GM12872 (cell line): ENCODE results near the gene CMTM8.
A peak's percentile ranks its signal among the peaks of the same experiment; 100 is the strongest.

Experiments
- TF ChIP-seq, protein P1 (sequence below): IDR thresholded peaks from 3 replicates; pipeline ENCODE4 v1.5.1; 2011; ENCODE audit warnings: low read depth, mild to moderate bottlenecking, low read length, moderate library complexity; ENCODE audit not compliant: insufficient read depth

CMTM8 gene

DNA sequence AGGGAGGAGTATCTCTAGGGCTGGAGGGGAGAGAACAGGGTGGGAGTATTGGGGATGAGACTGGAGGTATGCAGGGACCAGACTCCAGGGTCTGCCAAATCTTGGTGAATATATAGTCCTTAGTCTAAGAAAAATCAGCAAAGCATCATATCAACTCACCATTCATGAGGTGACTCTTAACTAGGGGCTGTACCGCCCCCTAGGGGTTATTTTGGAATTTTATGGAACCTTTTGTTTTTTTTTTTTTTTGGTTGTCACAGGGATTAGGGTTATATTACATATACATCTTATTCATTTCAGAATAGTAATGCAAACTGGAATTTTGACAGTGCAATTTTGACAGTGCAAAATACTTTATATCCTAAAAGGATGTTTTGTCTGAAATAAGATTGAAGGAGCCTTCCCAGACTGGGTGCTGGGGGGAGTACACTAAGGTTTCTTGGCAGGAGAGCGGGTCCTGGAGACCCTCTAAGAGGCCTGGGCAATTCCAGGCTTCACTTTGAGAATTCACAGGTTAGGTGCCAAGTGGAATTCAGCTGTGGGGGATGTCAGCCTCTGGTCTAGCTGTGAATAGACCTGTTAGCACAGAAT, 160.6 kb downstream of the CMTM8 start:
- TF ChIP-seq, protein P1, sequence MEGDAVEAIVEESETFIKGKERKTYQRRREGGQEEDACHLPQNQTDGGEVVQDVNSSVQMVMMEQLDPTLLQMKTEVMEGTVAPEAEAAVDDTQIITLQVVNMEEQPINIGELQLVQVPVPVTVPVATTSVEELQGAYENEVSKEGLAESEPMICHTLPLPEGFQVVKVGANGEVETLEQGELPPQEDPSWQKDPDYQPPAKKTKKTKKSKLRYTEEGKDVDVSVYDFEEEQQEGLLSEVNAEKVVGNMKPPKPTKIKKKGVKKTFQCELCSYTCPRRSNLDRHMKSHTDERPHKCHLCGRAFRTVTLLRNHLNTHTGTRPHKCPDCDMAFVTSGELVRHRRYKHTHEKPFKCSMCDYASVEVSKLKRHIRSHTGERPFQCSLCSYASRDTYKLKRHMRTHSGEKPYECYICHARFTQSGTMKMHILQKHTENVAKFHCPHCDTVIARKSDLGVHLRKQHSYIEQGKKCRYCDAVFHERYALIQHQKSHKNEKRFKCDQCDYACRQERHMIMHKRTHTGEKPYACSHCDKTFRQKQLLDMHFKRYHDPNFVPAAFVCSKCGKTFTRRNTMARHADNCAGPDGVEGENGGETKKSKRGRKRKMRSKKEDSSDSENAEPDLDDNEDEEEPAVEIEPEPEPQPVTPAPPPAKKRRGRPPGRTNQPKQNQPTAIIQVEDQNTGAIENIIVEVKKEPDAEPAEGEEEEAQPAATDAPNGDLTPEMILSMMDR: peak; percentile 54; the same call in 1 of the 3 replicates

DNA sequence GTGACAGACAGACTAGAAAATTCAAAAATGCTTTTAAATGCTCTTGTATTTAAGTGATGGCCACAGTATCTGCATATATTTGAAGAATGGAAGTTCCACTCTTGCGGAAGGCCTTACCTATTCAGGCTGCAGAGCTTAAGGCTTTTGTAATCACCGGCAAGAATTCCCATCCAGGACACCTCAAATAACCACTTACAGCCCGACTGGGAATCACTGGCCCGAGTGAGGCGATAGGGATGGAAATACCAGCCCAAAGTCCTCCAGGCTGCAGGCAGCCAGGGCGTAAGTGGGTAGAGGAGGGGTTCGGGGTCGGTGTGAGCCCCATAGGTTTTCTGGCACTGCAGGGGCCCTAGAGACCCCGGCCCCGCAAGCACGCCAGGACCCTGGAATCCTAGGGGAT, 162.6 kb downstream of the CMTM8 start:
- TF ChIP-seq, protein P1: no peak

DNA sequence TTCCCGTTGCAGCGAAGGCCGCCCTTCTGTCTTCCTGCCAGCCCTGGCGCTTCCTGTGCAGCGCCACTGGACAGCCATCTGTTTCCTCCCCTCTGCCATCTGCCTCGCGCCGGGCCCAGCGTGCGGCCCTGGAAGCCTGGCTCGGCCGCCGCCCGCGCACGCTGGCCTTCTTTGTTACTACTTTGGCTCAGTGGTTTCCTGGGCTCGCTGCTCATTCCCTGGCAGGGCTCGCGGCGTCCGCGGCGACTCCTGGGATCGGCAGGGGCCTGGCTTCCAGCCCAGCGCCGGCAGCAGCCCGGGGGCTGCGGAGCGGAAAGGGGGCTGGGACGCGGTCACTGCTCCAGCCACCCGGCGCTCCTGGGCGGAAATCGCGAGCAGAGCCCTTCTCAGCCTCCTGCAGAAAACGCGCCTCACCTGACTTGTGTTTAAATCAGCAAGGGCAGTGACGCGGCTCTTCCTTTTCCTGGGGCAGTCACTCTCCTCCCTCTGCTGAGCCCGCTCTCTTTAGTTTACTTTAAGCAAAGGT, 163.1 kb downstream of the CMTM8 start:
- TF ChIP-seq, protein P1: no peak

DNA sequence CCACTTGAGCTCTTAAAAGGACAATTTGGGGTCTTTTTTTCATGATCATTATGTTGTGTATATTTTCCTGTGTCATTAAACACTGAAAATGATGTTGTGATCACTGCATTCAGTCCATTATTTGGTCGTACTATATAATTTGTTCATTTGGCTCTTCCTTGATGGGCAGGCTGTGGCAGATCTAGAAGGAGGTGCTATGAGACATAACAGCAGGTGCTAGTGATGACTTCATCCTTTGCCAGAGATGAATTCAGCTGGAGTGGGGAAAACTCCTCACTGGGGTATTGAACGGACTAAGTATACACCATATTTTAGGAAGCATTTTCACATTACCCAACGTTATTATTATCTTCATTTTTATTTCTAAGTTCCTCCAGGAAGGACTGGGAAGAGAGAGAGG, 165.2 kb downstream of the CMTM8 start:
- TF ChIP-seq, protein P1: no peak

DNA sequence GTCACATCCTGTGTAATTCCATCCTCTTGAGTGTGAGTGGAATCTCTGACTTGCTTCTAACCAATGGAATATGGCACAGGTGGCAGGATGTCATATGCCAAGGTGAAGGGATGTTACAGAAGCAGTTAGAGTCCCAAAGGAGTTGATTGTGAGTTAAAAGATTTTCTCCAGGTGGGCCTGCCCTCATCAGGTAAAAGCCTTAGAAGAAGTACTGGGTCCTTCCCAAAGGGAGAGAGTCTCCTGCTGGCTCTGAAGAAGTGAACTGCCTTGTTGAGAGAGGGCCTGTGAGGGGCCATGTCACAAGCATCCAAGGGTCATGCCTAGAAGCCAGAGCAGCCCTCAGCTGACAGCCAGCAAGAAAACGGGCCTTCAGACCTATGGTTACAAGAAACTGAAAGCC, 166.2 kb downstream of the CMTM8 start:
- TF ChIP-seq, protein P1: no peak

DNA sequence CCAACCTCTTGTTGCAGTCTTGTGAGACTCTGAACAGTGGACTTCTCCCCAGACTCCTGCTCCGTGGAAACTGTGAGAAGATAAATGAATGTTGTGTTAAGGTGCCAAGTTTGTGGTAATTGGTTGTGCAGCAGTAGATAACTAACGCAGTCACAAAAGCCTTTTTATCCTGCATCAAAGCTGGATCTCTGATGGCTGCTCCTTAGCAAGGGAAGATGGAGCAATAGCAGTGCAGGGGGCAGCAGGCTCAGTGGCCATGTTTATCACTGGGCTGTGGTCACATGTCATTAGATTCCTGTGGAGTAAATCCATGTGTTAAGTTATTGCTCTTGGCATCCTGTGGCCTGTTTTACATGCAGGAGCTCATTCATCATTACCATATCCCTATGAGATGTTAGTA, 166.7 kb downstream of the CMTM8 start:
- TF ChIP-seq, protein P1: no peak

DNA sequence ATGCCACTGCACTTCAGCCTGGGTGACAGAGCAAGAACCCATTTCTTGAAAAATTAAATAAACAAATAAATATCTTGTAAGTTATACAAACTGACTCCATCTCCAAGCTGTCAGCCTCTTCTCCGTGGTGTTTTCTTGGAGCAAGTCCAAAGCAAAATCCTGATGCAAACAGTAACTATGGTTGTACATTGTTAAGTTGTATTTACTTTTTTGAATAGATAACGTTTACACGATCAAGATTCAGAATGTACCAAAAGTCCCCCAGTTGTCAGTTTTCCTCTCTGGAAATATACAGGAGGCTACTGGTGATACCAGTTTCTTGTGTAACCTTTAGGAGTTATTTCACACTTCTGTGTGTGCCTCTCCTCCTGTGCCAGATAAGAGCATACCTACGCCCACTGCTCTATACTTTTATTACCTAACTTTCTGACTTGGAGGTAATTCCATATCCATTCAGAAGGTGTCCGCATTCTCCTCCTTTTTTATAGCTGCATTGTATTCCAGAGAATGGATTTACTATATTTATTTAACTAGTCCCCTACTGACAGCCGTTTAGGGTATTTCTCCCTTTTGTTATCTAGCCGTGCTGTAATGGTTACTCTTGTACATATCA, 167.3 kb downstream of the CMTM8 start:
- TF ChIP-seq, protein P1: no peak
